GM21529 (cell line): Measurements from ENCODE around the gene ADAMTS12.

Experiments
- ATAC-seq: cut with Tn5 transposase; IDR thresholded peaks from one replicate; pipeline ENCODE4 v1.9.1; 2021; ENCODE audit not compliant: unreplicated experiment

The ADAMTS12 gene, protein sequence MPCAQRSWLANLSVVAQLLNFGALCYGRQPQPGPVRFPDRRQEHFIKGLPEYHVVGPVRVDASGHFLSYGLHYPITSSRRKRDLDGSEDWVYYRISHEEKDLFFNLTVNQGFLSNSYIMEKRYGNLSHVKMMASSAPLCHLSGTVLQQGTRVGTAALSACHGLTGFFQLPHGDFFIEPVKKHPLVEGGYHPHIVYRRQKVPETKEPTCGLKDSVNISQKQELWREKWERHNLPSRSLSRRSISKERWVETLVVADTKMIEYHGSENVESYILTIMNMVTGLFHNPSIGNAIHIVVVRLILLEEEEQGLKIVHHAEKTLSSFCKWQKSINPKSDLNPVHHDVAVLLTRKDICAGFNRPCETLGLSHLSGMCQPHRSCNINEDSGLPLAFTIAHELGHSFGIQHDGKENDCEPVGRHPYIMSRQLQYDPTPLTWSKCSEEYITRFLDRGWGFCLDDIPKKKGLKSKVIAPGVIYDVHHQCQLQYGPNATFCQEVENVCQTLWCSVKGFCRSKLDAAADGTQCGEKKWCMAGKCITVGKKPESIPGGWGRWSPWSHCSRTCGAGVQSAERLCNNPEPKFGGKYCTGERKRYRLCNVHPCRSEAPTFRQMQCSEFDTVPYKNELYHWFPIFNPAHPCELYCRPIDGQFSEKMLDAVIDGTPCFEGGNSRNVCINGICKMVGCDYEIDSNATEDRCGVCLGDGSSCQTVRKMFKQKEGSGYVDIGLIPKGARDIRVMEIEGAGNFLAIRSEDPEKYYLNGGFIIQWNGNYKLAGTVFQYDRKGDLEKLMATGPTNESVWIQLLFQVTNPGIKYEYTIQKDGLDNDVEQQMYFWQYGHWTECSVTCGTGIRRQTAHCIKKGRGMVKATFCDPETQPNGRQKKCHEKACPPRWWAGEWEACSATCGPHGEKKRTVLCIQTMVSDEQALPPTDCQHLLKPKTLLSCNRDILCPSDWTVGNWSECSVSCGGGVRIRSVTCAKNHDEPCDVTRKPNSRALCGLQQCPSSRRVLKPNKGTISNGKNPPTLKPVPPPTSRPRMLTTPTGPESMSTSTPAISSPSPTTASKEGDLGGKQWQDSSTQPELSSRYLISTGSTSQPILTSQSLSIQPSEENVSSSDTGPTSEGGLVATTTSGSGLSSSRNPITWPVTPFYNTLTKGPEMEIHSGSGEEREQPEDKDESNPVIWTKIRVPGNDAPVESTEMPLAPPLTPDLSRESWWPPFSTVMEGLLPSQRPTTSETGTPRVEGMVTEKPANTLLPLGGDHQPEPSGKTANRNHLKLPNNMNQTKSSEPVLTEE (N-terminal part only)

GRCh38 chr5:33891788-33892619 is at the start of gene ADAMTS12:
Gene ADAMTS12, minus strand, starts transcription at chr5:33891990. Its CDS starts 134 bp downstream, at chr5:33891856.
- ATAC-seq, result peak; percentile 52

DNA sequence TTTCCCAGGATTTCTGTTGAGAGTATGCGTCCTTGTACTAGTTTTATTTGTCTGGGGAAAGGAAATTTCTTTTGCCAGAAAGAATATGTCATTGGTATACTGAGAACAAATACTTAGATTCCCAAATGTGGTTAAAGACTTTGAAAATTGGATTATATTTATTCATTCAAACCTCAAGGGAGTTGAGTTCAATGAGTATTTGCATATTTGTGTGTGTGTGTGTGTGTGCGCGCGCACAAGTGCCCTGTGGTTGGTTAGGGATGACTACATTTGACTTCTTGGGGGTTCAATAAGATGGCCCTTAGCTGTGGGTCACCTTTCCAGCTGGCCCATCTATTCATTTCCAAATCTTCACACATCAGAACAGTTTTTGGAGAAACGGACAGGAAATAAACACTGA is 49.3 kb upstream of the ADAMTS12 start:
- ATAC-seq, result no peak

GRCh38 chr5:33939556-33940262 is 47.9 kb upstream of the ADAMTS12 start:
- ATAC-seq, result no peak

GRCh38 chr5:33938881-33939280 is 47.1 kb upstream of the ADAMTS12 start:
- ATAC-seq, result no peak

GRCh38 chr5:33938507-33938796 is 46.7 kb upstream of the ADAMTS12 start:
- ATAC-seq, result no peak

- no peak for ATAC-seq
These were observed 46.1 kb upstream of the ADAMTS12 start for GRCh38 chr5:33937707-33938506.

DNA sequence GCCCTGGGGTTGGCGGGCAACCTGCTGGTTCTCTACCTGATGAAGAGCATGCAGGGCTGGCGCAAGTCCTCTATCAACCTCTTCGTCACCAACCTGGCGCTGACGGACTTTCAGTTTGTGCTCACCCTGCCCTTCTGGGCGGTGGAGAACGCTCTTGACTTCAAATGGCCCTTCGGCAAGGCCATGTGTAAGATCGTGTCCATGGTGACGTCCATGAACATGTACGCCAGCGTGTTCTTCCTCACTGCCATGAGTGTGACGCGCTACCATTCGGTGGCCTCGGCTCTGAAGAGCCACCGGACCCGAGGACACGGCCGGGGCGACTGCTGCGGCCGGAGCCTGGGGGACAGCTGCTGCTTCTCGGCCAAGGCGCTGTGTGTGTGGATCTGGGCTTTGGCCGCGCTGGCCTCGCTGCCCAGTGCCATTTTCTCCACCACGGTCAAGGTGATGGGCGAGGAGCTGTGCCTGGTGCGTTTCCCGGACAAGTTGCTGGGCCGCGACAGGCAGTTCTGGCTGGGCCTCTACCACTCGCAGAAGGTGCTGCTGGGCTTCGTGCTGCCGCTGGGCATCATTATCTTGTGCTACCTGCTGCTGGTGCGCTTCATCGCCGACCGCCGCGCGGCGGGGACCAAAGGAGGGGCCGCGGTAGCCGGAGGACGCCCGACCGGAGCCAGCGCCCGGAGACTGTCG is 45.4 kb upstream of the ADAMTS12 start:
- ATAC-seq, result no peak

DNA sequence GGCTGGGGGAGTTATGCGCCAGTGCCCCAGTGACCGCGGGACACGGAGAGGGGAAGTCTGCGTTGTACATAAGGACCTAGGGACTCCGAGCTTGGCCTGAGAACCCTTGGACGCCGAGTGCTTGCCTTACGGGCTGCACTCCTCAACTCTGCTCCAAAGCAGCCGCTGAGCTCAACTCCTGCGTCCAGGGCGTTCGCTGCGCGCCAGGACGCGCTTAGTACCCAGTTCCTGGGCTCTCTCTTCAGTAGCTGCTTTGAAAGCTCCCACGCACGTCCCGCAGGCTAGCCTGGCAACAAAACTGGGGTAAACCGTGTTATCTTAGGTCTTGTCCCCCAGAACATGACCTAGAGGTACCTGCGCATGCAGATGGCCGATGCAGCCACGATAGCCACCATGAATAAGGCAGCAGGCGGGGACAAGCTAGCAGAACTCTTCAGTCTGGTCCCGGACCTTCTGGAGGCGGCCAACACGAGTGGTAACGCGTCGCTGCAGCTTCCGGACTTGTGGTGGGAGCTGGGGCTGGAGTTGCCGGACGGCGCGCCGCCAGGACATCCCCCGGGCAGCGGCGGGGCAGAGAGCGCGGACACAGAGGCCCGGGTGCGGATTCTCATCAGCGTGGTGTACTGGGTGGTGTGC is 44.7 kb upstream of the ADAMTS12 start, which contains the start of gene RXFP3:
Gene RXFP3, plus strand, starts transcription at position 6 of the 636 bp plus-strand sequence. Its CDS starts 355 bp downstream, at position 361.
- ATAC-seq, result no peak

DNA sequence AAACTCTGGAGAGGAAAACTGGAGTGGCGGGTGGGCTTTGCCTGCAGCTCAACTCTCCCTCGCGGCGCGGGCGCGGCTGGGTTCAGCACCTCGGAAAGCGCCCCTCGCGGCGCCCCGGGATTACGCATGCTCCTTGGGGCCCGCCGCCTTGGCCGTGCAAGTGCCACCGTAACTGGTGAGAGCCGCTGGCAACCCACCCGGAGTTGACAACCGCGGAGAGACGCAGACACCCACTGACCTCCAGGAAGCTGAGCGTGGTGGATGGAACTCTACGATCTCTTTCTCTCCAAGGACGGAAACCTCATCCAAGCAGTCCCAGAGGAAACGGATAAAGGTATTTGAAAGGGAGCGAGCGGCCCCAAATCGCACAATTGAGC is 44.2 kb upstream of the ADAMTS12 start:
- peak; percentile 31 for ATAC-seq

DNA sequence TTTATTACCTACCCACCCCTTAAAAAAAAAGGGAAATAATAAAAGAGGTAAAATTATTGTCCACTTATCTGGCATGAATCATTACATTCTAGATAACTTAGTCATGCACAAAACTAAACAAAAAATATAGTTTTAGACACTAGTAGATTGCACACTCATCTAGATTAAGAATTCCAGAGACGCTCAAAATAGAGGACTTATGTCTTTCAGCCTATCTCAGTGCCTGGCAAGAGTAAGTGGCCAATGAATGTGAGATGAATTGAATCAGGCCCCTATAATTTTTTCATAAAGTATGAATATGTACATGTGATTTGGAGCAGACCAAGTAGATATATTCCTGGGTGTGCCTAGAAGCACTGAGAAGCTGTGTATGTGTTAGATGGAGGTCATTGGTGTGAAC is 42.4 kb upstream of the ADAMTS12 start:
- peak; percentile 19 for ATAC-seq

DNA sequence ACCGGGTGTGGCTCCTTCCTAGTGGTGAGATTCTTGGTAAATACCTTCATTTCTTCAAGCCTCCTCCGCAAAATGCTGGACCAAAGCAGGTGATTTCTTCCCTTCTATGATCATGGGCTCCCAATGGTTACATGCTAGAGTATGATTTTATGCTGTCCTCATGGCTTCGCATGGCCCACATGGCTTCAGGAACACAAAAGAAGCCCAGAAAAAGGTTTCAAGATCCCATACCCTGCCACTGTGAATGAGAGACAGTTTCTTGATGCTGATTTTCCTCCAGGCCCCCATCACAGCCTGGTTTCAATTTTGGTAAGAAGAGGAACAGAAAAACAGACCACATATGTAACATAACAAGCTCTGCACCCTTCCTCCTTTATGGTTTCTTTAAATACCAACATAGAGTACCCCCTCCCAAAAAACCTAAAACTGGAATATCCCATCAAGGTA is 42.0 kb upstream of the ADAMTS12 start:
- peak; percentile 90 for ATAC-seq

DNA sequence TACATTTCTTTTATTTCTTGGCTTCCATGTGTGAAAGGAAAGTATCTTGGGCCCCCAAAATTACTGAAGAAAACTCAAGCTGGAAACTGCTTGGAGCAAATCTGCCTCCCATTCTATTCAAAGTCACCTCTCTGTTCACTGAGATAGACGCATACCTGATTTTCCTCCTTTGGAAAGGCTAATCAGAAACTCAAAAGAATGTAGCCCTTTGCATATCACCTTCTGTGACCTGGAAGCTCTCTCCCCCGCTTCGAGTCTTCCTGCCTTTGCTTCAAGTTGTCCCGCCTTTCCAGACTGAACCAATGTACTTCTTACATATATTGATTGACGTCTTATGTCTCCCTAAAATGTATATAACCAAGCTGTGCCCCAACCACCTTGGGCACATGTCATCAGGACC is 39.3 kb upstream of the ADAMTS12 start:
- ATAC-seq, result no peak

DNA sequence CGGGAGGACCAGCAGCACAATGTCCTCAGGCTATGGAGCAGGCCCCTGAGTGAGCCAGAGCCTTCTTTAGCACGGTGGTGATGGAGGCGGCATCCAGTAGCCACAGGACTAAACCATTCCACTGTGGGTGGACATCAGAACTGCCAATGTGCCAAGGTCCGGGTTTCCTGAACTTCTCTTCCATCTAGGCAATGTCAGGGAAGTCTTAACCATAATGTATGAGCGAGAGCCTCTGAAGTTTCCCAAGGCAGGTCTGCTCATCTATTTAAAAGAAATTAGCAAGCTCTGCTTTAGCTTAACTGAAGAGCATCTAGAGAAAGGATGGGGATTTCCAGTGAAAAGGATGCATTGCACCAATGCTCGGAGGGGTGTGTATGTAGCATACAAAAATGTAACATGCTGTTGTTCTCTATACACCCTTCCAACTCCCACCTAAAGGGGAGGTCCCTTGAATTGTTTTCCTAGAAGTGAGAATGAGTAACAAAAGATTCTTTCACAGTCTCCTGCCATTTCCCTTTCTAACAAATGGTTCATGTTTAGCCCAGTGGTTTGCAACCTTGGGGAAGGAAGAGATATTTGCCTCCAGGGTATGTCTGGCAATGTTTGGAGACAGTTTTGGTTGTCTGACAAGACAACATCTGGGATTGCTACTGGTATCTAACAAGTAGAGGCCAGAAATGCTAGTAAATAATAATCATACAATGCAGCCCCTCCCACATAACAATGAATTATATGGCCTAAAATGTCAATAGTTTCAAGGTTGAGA is 38.3 kb upstream of the ADAMTS12 start:
- no peak for ATAC-seq

GRCh38 chr5:33928283-33928682 is 36.5 kb upstream of the ADAMTS12 start:
- no peak for ATAC-seq

- ATAC-seq, result no peak
These were observed 35.9 kb upstream of the ADAMTS12 start for GRCh38 chr5:33927685-33928084.

GRCh38 chr5:33925278-33925677 is 33.5 kb upstream of the ADAMTS12 start:
- no peak for ATAC-seq

- no peak for ATAC-seq
These were observed 29.2 kb upstream of the ADAMTS12 start for GRCh38 chr5:33921002-33921401.
